ENCODE results near the gene ADAM33. TPM values are rescaled to one million over a fixed set of nuclear protein-coding genes. Genes with fewer than 3 reads are reported as not detected.

Gene ADAM33
- total RNA-seq, 1 donor from 2014 or later = not detected

- intact Hi-C loops (cut with micrococcal nuclease) = no loop called here
These were observed 29.6 kb downstream of the ADAM33 start for GRCh38 chr20:3652221-3652620.

- intact Hi-C loops (cut with micrococcal nuclease) = no loop called here
These were observed 30.4 kb downstream of the ADAM33 start for GRCh38 chr20:3651204-3651962.

DNA sequence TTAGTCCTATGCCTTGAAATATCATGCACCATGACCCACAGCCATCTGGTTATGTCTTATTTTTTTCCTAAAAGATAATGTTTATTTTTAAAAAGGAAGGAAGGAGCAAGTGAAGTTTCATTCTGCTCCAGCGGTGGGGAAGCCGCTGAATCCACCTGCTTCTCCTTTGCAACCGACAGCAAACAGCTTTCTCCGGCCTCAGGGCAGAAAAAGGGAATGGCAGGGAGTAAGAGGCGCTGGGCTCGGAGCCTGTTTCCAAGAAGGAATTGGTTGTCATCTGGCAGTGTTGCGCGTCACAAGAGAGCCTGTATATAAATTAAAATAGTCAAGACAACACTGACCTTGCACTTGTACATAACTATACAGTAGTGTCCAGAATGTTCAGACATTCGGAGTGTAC is 32.9 kb downstream of the ADAM33 start:
- intact Hi-C loops (cut with micrococcal nuclease) = no loop called here

- intact Hi-C loops (cut with micrococcal nuclease) = no loop called here
These were observed 34.3 kb downstream of the ADAM33 start for GRCh38 chr20:3647473-3647872.

GRCh38 chr20:3646651-3647050 is 35.2 kb downstream of the ADAM33 start:
- intact Hi-C loops (cut with micrococcal nuclease) = no loop called here

DNA sequence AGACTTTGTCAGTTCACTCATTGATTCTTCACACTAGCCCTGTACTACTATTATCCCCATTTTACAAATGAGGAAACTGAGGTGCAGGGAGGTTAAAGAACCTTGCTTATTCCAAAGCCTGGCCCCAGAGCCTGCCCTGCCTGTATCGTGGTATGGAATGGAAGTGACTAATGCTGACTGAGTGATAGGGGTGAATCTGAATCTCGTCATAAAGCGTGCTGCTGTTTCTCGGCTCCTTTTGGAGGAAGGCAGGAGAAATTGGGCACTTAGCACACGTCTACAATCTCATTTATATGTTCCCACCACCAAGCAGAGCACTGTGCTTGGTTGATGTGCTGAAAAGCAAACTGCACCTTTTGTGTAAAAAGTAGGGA is 35.8 kb downstream of the ADAM33 start:
- intact Hi-C loops (cut with micrococcal nuclease) = no loop called here

DNA sequence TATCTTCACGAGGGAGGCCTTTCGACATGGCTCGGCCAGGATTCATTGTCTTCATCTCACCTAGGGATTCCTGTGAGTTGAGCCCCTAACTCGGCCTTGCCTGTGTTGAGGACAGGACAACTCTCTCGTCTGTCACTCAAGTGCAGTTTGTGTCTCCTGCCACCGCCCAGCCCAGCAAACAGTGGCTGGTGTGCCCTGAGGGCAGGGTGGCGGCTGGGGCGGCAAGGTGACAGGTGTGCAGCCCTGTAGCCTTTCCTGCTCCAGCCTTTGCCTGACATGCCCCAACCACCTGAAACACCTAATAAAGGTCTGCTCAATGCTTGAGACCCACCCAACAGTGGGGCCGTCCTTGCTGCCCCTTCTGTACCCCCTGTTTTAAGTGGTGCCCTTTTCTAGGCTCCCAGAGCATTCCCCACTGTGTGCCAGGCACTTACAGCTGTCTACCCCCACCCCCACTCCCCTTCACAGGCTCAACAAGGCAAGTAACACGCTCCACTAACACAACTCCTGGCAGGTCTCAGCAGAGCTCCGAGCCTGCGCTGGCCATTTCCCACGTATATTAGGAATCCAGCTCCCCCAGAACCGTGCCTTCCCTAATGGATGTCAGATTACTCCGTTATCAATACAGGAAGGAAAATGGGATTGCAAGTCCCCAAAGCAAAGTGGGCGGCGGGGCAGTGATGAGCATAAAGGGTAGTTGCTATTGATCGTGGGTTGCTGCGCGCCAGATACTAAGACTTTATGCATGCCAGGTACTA is 36.3 kb downstream of the ADAM33 start:
- intact Hi-C loops (cut with micrococcal nuclease) = no loop called here

GRCh38 chr20:3640259-3640658 is 41.6 kb downstream of the ADAM33 start:
- intact Hi-C loops (cut with micrococcal nuclease) = no loop called here

GRCh38 chr20:3635346-3635745 is 46.5 kb downstream of the ADAM33 start:
- intact Hi-C loops (cut with micrococcal nuclease) = no loop called here

GRCh38 chr20:3633913-3634478 is 47.8 kb downstream of the ADAM33 start:
- intact Hi-C loops (cut with micrococcal nuclease) = no loop called here

- intact Hi-C loops (cut with micrococcal nuclease) = no loop called here
These were observed 49.4 kb downstream of the ADAM33 start for GRCh38 chr20:3632311-3633004.

- intact Hi-C loops (cut with micrococcal nuclease) = no loop called here
These were observed 50.3 kb downstream of the ADAM33 start for GRCh38 chr20:3631534-3631933.

- intact Hi-C loops (cut with micrococcal nuclease) = no loop called here
These were observed 51.4 kb downstream of the ADAM33 start for GRCh38 chr20:3630429-3630828.

DNA sequence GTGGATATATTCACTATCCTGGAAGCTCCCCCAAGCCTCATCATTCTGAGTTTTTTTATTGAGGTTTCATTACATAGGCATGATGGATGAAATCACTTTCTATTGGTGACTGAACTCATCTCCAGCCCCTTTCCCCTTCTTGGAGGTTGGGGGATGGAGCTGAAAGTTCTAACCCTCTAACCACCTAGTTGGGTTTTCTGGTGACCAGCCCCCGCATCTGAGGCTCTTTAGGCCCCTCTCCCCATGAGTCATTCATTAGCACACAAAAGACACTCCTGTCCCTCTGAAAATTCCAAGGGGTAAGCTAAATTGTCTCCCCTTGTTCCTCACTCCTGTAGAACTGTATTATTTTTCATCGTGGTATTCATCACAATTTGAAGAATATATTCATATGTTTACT is 51.9 kb downstream of the ADAM33 start:
- intact Hi-C loops (cut with micrococcal nuclease) = no loop called here

GRCh38 chr20:3628502-3629314 is 53.1 kb downstream of the ADAM33 start:
- intact Hi-C loops (cut with micrococcal nuclease) = no loop called here

- intact Hi-C loops (cut with micrococcal nuclease) = no loop called here
These were observed 54.3 kb downstream of the ADAM33 start for GRCh38 chr20:3627476-3627875.

- intact Hi-C loops (cut with micrococcal nuclease) = no loop called here
These were observed 59.4 kb downstream of the ADAM33 start for GRCh38 chr20:3622406-3622805.

GRCh38 chr20:3621111-3621510 is 60.7 kb downstream of the ADAM33 start:
- intact Hi-C loops (cut with micrococcal nuclease) = no loop called here

Data from T-helper 2 cell treated with Interferon-gamma antibody and Interleukin-4, amounts not matched to agents 100 ng/mL and 5 ng/mL, for 36 hours (primary cell).